Stimulated activated CD4-positive, alpha-beta T cell treated with anti-CD3 and anti-CD28 coated beads, Interleukin-4, amount 100 ng/mL, for 24 hours (primary cell): ENCODE data around the gene IFT74.
A peak's percentile ranks its signal among the peaks of the same experiment; 100 is the strongest.

Source experiments
- DNase-seq: peaks from one replicate; pipeline ENCODE4 v3.0.0-alpha.2; 2020

IFT74 gene

GRCh38 chr9:26955921-26956859 is at the start of gene IFT74:
TSS of gene IFT74 (plus strand) at chr9:26956412. CDS start at chr9:26961968, 5,556 bp downstream.
- DNase-seq, result peak; percentile 94

DNA sequence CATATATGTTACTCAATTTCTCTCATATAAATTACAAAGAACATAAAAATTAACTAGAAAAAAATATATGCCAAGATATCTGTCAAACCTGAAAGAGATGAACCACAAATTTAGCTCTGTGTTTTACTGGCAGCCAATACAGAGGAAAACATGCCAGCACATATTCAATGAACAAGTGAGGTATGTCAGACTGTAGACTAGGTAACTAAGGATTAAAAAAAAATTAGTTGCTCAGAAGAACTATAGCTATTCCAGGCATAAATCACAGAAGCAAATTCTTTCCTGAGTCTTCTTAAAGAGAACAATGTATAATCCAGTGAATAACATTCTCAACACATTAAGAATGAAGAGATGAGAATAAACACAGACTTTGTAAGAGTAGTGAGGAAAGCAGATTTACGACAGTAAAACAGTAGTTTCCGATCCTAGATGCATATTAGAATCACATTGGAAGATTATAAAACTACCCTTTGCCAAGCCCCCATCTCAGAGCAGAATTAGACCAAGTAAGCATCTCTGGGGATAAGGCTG is 43.0 kb upstream of the IFT74 start:
- no peak for DNase-seq

GRCh38 chr9:26919698-26920097 is 36.5 kb upstream of the IFT74 start:
- DNase-seq, result no peak

DNA sequence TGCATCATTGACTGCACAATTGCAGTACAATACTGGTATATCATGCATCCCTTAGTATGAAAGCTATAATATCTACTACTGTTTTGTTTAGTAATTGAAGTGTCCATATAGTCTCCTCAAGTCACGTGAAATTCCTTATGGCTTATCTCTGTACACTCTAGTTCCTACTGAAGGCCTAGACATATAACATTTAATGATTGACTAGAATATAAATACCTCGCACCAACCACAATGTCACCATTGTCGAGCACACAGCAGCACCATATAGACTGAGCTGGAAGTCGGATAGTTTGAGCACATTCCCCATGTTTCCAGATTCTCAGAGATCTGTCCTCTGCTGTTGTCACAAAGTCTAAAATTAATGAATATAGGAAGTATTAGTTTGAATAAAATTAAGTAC is 30.6 kb upstream of the IFT74 start:
- DNase-seq, result no peak

DNA sequence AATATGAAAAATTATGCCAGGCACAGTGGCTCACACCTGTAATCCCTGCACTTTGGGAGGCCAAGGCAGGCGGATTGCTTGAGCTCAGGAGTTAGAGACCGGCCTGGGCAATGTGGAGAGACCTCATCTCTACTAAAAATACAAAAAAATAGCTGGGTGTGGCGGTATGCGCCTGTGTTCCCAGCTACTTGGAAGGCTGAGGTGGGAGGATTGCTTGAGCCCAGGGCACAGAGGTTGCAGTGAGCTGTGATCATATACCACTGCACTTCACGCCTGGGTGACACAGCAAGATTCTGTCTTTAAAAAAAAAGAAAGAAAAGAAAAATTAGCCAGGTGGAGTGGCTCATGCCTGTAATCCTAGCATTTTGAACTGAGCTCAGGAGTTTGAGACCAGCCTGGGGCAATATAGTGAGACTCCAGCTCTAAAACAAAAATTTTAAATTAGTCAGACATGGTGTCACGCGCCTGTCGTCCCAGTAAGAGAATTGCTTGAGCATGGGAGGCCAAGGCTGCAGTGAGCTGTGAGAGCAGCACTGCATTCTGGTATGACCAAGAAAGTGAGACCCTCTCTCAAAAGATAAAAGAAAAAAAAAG is 27.2 kb upstream of the IFT74 start:
- DNase-seq, result no peak

GRCh38 chr9:26935847-26936246 is 20.4 kb upstream of the IFT74 start:
- DNase-seq, result no peak

- DNase-seq, result no peak
Observed at GRCh38 chr9:26937816-26938371, 18.3 kb upstream of the IFT74 start.

DNA sequence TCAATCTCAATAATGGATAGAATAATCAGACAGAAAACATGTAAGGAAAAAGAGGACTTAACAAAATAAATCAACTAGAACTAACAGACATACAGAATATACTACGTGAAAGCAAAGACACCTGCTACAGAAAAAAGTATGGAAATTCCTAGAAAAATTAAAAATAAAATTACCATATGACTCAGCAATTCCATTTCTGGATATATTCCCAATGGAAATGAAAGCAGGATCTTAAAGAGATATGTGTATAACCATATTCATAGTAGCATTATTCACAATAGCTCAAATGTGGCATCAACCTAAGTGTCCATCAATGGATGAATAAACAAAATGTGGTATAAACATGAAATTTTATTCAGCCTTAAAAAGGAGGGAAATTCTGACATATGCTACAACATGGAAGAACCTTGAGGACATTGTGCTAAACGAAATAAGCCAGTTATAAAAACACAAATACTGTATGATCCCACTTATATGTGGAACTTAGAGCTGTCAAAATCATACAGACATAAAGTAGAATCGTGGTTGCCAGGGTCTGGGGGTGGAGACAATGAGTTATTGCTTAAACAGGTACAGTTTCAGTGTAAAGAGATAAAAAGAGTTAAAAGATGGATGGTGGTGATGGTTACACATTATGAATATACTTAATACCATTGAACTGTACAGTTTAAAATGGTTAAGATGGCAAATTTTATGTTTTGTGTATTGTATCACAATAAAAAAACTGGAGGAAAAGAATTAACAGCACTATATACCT is 16.1 kb upstream of the IFT74 start:
- DNase-seq, result no peak

GRCh38 chr9:26940779-26941178 is 15.4 kb upstream of the IFT74 start:
- no peak for DNase-seq

DNA sequence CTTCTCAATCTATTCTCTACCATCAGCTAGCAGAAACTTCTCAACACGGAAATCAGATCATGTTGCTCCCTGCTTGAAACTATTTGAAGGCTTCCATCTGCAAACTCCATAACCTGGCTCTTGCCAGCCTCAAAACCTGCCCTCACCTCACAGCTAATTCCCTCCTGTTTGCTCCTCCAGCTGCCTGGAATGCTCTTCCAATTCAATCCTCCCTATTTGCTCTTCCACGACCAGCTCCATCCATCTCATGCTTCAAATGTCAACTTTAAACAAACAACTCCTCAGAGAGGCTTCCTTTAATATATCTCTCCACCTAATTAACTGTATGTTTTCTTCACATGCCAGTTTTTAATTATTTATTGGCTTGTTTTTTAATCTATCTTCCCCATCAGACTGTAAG is 10.6 kb upstream of the IFT74 start:
- DNase-seq, result no peak

DNA sequence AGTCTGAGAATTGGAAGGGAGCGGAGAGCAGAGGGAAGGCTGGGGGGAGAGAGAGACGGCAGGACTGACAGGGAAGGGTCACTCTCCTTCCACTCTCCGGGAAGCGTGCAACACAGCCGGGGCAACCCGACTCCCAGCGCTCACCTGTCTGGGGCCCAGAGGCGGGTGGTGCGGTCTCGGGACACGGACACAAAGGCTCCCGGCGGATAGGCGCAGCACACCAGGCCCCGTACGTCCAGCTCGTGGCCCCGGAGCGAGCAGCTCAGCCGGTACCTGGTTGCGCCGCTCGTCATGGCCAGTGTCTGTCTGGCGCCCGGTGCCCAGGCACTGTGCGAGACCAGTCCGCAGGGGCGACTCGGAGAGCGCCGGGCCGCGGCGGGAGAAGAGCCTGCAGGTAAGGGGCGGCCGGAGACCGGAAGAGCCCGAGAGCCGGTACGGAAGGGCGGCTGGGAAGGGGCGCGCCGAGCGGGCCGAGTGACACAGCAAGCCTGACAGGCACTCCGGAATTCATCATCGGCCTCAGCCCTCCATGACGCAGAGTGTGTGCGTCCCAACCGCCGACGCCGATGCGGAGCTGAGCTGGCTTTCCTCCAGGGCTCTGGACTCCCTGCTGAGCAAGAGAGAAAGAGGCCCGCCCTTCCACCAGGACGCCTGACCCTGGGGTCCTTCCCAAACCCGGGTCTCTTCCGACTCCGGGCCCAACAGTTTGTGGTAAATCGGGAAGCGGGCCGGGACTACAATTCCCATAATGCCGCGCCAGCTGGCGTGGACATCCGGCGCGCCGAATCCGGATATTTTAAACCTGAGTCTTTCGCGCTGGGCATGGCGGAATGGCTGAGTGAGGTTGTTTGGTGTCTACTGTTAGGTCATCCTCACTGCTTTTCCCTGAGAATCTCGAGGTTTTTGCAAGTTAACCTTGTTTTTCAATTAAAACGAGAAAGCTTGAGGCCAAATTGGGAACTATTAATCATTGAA is 9.2 kb upstream of the IFT74 start, which contains the start of gene PLAA:
PLAA (minus strand) TSS at position 490 of the 975 bp plus-strand sequence; CDS start at position 293, 197 bp downstream.
- DNase-seq, result peak; percentile 86

- peak; percentile 51 for DNase-seq
Observed at GRCh38 chr9:26947736-26948135, 8.5 kb upstream of the IFT74 start.

- DNase-seq, result no peak
Observed at GRCh38 chr9:26949637-26950069, 6.6 kb upstream of the IFT74 start.

GRCh38 chr9:26950521-26950920 is 5.7 kb upstream of the IFT74 start:
- no peak for DNase-seq

DNA sequence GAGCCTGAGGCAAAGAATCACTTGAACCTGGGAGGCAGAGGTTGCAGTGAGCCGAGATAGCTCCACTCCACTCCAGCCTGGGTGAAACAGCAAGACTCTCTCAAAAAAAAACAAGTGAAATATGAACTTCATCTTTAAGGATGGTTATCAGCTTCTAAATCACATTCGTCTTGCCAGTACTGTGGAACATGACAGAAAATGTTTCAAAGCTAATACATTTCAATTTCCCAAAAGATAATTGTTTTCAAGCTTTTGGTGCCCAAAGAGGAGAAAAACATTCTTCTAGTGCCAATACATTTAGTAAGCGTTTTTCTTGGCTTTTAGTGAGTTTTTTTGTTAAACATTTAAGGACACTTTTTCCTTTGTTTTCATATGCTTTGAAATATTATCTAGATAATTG is 4.4 kb upstream of the IFT74 start:
- no peak for DNase-seq

GRCh38 chr9:26954050-26954508 is 2.1 kb upstream of the IFT74 start:
- no peak for DNase-seq

- no peak for DNase-seq
Observed at GRCh38 chr9:26955222-26955903, 849 bp upstream of the IFT74 start.

DNA sequence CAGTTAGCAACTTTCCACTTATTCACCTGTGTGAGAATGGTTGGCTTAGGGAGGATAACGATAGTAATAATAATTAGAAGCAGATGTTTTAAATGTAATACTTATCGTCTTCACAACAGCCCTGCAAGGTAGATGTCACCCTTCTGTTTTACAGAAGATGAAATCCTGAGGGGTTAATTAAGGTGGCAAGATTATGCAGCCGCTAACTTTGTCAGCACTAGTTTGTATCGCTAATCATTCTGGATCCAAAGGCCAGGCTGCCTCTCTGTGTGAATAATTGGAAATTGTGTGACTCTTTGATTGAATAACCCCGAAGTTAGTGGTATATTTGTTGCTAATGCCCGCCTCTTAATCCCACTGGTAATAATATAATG is 635 bp downstream of the IFT74 start:
- no peak for DNase-seq

DNA sequence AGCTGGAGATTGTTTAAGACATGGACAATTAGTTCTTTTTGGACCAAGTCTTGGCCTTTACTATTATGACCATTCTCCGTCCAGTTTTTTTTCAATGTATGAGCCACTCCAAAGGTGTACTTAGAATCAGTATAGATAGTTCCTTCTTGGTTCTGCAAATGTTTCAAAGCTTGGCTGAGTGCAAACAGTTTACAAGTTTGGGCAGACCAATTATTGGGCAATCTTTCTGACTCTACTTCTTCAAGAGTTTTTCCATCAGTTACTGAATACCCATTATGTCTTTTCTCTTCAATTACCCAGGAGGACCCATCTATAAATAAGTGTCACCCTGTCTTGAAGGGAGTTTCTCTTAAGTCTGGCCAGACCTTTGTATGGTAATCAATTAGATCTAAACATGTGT is 15.5 kb downstream of the IFT74 start:
- DNase-seq, result no peak

- DNase-seq, result no peak
Observed at GRCh38 chr9:26973989-26974388, 17.8 kb downstream of the IFT74 start.

DNA sequence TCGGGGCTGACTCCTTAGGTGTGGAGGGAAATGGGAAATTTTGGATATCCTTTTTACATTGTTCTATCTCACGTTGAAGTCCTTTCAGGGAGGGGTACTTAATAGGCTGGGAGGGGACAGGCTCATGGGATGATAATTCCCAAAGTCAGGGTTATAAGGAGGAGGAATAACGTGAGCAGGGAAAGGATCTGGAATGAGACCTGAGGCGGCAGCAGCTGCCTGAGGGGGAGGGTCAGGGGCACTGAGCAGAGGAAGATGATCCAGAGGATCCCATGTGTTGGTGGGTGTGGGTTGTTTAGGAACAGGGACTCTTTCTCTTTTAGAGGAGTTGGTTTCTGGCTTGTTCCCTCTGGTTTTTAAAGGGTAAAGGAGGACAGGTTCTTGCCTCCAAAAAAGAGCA is 18.7 kb downstream of the IFT74 start:
- no peak for DNase-seq
